ENCODE measurements around the gene PPCDC. TPM values are rescaled to one million over a fixed set of nuclear protein-coding genes. Genes with fewer than 3 reads are reported as not detected.

The PPCDC gene
- total and polyA plus RNA-seq, 2 of the 4 experiments (the other 2 are of a cell fraction) = 13.3 to 16.3 TPM

DNA sequence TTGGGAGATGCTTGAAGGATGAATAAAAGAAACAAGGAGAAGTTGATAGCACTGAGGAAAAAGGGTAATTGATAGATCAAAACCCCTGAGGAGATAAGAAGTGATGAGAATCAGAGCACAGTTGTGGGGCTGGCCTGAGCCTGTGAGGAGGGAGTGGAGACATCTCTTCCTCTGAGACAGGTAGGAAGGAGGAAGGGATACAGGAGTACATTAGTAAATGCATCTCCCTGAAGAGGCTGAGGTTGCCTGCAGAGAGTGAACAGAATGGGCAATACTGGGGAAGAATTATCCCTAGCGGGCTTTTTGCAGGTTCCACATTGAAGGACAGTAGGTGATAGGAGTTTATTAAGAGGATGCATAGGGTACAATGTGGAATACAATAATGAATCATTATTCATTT is 45.3 kb upstream of the PPCDC start:
- H2AFZ ChIP-seq (replicated peaks; ENCODE audit: low read length, poor library complexity) = no peak overlapping the region

More for the DNA sequence above, 45.3 kb upstream of the PPCDC start:
- no peak overlapping the region for H2BK120ac ChIP-seq (ENCODE audit: low read depth, low read length)
- ChIA-PET CTCF (no interaction called here), POLR2A (ENCODE audit: unreplicated experiment) (no interaction called here)
- no peak overlapping the region for H3K18ac ChIP-seq (ENCODE audit: low read depth, low read length)
- H4K91ac ChIP-seq (ENCODE audit: insufficient read depth, low read depth, low read length) = no peak overlapping the region
- no peak overlapping the region for H3K9ac ChIP-seq (ENCODE audit: low read depth, low read length)
- TF ChIP-seq RFX5 (IDR thresholded peaks at IDR 0.05; ENCODE audit: low read depth, low read length) (no peak), MAZ (IDR thresholded peaks at IDR 0.05; ENCODE audit: borderline replicate concordance, low read depth, low read length) (no peak), NFE2L2 (IDR thresholded peaks at IDR 0.05; ENCODE audit: low read depth, low read length) (no peak), SMC3 (IDR thresholded peaks at IDR 0.05; ENCODE audit: low read depth, low read length) (no peak), RCOR1 (IDR thresholded peaks at IDR 0.05; ENCODE audit: insufficient replicate concordance, low read length) (no peak), RAD21 (IDR thresholded peaks at IDR 0.05; ENCODE audit: low read length) (no peak), CHD1 (IDR thresholded peaks at IDR 0.05; ENCODE audit: low read depth, low read length) (no peak), MAFK (IDR thresholded peaks at IDR 0.05; ENCODE audit: low read depth, low read length) (no peak), BHLHE40 (IDR thresholded peaks at IDR 0.05; ENCODE audit: low read depth, low read length) (no peak), POLR2A (IDR thresholded peaks at IDR 0.05; ENCODE audit: low read depth, low read length) (no peak), CEBPB (IDR thresholded peaks at IDR 0.05; ENCODE audit: low read depth, low read length) (no peak)
- TF ChIP-seq, protein P1, sequence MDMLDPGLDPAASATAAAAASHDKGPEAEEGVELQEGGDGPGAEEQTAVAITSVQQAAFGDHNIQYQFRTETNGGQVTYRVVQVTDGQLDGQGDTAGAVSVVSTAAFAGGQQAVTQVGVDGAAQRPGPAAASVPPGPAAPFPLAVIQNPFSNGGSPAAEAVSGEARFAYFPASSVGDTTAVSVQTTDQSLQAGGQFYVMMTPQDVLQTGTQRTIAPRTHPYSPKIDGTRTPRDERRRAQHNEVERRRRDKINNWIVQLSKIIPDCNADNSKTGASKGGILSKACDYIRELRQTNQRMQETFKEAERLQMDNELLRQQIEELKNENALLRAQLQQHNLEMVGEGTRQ (IDR thresholded peaks at IDR 0.05; ENCODE audit: low read depth, low read length) = no peak
- TF ChIP-seq, protein P2, sequence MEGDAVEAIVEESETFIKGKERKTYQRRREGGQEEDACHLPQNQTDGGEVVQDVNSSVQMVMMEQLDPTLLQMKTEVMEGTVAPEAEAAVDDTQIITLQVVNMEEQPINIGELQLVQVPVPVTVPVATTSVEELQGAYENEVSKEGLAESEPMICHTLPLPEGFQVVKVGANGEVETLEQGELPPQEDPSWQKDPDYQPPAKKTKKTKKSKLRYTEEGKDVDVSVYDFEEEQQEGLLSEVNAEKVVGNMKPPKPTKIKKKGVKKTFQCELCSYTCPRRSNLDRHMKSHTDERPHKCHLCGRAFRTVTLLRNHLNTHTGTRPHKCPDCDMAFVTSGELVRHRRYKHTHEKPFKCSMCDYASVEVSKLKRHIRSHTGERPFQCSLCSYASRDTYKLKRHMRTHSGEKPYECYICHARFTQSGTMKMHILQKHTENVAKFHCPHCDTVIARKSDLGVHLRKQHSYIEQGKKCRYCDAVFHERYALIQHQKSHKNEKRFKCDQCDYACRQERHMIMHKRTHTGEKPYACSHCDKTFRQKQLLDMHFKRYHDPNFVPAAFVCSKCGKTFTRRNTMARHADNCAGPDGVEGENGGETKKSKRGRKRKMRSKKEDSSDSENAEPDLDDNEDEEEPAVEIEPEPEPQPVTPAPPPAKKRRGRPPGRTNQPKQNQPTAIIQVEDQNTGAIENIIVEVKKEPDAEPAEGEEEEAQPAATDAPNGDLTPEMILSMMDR (conservative IDR thresholded peaks at IDR 0.05; ENCODE audit: low read depth, low read length) = no peak
- TF ChIP-seq, protein P3, sequence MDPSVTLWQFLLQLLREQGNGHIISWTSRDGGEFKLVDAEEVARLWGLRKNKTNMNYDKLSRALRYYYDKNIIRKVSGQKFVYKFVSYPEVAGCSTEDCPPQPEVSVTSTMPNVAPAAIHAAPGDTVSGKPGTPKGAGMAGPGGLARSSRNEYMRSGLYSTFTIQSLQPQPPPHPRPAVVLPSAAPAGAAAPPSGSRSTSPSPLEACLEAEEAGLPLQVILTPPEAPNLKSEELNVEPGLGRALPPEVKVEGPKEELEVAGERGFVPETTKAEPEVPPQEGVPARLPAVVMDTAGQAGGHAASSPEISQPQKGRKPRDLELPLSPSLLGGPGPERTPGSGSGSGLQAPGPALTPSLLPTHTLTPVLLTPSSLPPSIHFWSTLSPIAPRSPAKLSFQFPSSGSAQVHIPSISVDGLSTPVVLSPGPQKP (IDR thresholded peaks at IDR 0.05; ENCODE audit: borderline replicate concordance, low read depth, low read length) = no peak
- dilution Hi-C loops (cut with HindIII; ENCODE audit: low sequenced_read_pairs, unreplicated experiment) = no loop called here
- no peaks in the 10 kb centered on the region for H3K9me3 ChIP-seq (ENCODE audit: control insufficient read depth, insufficient read depth, low read length)
- no peak overlapping the region for H2BK15ac ChIP-seq (ENCODE audit: low read depth, low read length)
- no peaks in the 10 kb centered on the region for H3K79me1 ChIP-seq (ENCODE audit: low read depth in 1 of 2, low read length in 2 of 2)
- DNase-seq (no peak), ATAC-seq (ENCODE audit: low read depth) (no peak)
- no TSS peak for BruUV-seq (replicated peaks)
- no peak overlapping the region for H3K4ac ChIP-seq (ENCODE audit: low read depth, low read length)
- peaks cover 2% of the 10 kb centered on the region; the same call in 1 of the 2 replicates for H3K4me1 ChIP-seq (ENCODE audit: control insufficient read depth, insufficient read depth, low read length)
- H2AK5ac ChIP-seq (ENCODE audit: low read depth, low read length) = no peak overlapping the region
- H2BK5ac ChIP-seq (ENCODE audit: low read depth, low read length, poor library complexity, severe bottlenecking) = no peak overlapping the region
- no peak overlapping the region for H3K4me3 ChIP-seq (ENCODE audit: insufficient read depth, low read depth, low read length)
- no peak overlapping the region for H2AK9ac ChIP-seq (replicated peaks; ENCODE audit: low read depth, low read length, poor library complexity)
- H3K56ac ChIP-seq (ENCODE audit: extremely low read depth, insufficient read depth, low read length) = no peak overlapping the region
- in situ Hi-C loops (cut with MboI; ENCODE audit: low sequenced_read_pairs) = no loop called here
- H3K9me1 ChIP-seq (ENCODE audit: insufficient read depth, low read length) = no peaks in the 10 kb centered on the region
- no CpG with 5 or more reads among the region's 1 CpG for WGBS, 2 experiments (ENCODE audit: extremely low coverage in 2 of 2, insufficient read length in 1 of 2)
- intact Hi-C loops (cut with micrococcal nuclease) = no loop called here
- H4K20me1 ChIP-seq (ENCODE audit: insufficient read depth, low read length) = no peaks in the 10 kb centered on the region
- H3K27ac ChIP-seq (ENCODE audit: insufficient read depth, low read length) = no peak overlapping the region
- no peaks in the 10 kb centered on the region for H3K36me3 ChIP-seq (ENCODE audit: control insufficient read depth, insufficient read depth, low read length)
- no peak overlapping the region for H3K14ac ChIP-seq (replicated peaks; ENCODE audit: low read depth, low read length)
- no peak overlapping the region for H4K8ac ChIP-seq (ENCODE audit: low read depth in 2 of 2, low read length in 2 of 2)
- H3K27me3 ChIP-seq (ENCODE audit: control insufficient read depth, insufficient read depth, low read length) = peaks cover 8% of the 10 kb centered on the region
- H3K4me2 ChIP-seq (ENCODE audit: low read depth, low read length) = no peak overlapping the region
- H3K23ac ChIP-seq (ENCODE audit: low read depth, low read length) = no peak overlapping the region
- H2BK20ac ChIP-seq (ENCODE audit: low read depth, low read length) = no peak overlapping the region
- no peak overlapping the region for H4K5ac ChIP-seq (ENCODE audit: low read depth, low read length)
